SK-N-MC (cell line): ENCODE results near the gene MGAT5.

Experiments
- DNase-seq: peaks from one replicate; pipeline ENCODE4 v3.0.0-alpha.2; 2011; ENCODE audit warnings: low read depth, low spot score
- H3K27ac ChIP-seq: fragments of 200-600 bp; sonication (generic); 2 replicates; pipeline ENCODE4 v1.5.1; 2016; ENCODE audit warnings: mixed run types
- H3K36me3 ChIP-seq: fragments of 200-600 bp; sonication (generic); 2 replicates; pipeline ENCODE4 v1.6.1; 2017; ENCODE audit warnings: antibody characterized with exemption, low read length, mixed read lengths; ENCODE audit not compliant: insufficient read depth
- H3K4me3 ChIP-seq: fragments of 200-600 bp; sonication (generic); 2 replicates; pipeline ENCODE4 v1.5.1; 2016
- H3K9ac ChIP-seq: fragments of 200-600 bp; sonication (generic); 2 replicates; pipeline ENCODE4 v1.8.0; 2017; ENCODE audit warnings: mixed run types, mixed read lengths; ENCODE audit not compliant: insufficient read length
- H3K9me3 ChIP-seq: fragments of 200-600 bp; sonication (generic); 2 replicates; pipeline ENCODE4 v1.6.1; 2017; ENCODE audit warnings: low read depth, mild to moderate bottlenecking, antibody characterized with exemption, low read length, moderate library complexity, mixed read lengths
- EZH2 ChIP-seq: fragments of 200-600 bp; sonication (generic); IDR thresholded peaks from one replicate; pipeline ENCODE4 v1.6.1; 2017; ENCODE audit warnings: antibody characterized with exemption
- FOXP2 ChIP-seq: optimal IDR thresholded peaks from 2 replicates; pipeline ENCODE3; 2011; ENCODE audit warnings: mild to moderate bottlenecking, moderate library complexity; ENCODE audit not compliant: insufficient read depth; ENCODE audit errors: extremely low read length, control extremely low read depth
- POLR2AphosphoS5 ChIP-seq: IDR thresholded peaks from 2 replicates; pipeline ENCODE4 v1.6.1; 2012; ENCODE audit warnings: mild to moderate bottlenecking, low read depth, low read length, borderline replicate concordance

MGAT5 gene

DNA sequence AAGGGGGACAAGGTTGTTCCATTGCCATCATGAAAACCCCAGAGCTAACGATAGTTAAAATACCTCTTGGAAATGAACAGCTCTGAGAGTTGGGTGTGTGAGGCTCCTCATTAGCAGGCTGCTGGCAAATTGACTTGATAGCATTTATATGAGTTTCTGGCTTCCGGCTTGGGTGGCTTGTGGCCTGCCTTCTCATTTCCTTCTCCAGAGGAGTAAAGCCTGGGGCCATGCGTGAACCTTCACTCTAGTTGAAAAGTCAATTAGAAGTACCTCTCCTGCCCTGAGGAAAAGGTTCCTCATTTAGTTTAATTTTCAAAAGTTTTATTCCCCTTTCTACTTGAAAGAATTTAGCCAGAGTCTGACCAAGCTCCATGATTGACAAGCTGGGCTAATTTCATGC, 67.1 kb downstream of the MGAT5 start:
- H3K36me3 ChIP-seq: no peaks in the 10 kb centered on the region
- no peak overlapping the region for H3K27ac ChIP-seq
- DNase-seq: peak; percentile 44
- no peak overlapping the region for H3K4me3 ChIP-seq
- no peaks in the 10 kb centered on the region for H3K9me3 ChIP-seq
- TF ChIP-seq FOXP2 (no peak), EZH2 (no peak), POLR2AphosphoS5 (no peak; the same call in 1 of the 2 replicates)
- H3K9ac ChIP-seq: no peak overlapping the region

DNA sequence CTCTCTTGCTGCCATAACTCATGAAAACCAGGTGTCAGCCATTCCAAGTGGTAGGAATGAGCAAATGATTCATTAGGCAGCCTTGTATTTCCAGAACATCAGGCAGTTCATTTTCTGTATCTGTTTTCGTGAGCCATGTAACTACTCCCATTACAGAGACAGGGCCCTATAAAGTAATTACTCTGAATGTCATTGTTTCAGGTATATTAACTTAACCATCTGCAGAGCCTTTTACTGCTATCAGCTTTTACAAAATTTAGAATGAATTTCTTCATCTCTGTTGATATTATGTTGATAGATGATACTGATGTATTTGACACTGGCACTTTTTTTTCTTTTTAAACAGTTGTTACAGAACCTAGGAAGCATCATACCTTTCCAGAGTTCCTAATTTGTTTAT, 69.9 kb downstream of the MGAT5 start:
- H3K9me3 ChIP-seq: no peaks in the 10 kb centered on the region
- no peak overlapping the region for H3K9ac ChIP-seq
- no peak for DNase-seq

GRCh38 chr2:134324430-134324829, 70.6 kb downstream of the MGAT5 start:
- Histone ChIP-seq H3K9ac (no peak overlapping the region), H3K27ac (no peak overlapping the region), H3K4me3 (no peak overlapping the region), H3K36me3 (no peaks in the 10 kb centered on the region), H3K9me3 (no peaks in the 10 kb centered on the region)
- no peak for DNase-seq
- TF ChIP-seq FOXP2 (no peak), POLR2AphosphoS5 (no peak), EZH2 (no peak)

More for the DNA sequence above, 69.9 kb downstream of the MGAT5 start:
- H3K27ac ChIP-seq: no peak overlapping the region
- no peak overlapping the region for H3K4me3 ChIP-seq
- no peaks in the 10 kb centered on the region for H3K36me3 ChIP-seq
- TF ChIP-seq FOXP2 (no peak), POLR2AphosphoS5 (no peak), EZH2 (no peak)

DNA sequence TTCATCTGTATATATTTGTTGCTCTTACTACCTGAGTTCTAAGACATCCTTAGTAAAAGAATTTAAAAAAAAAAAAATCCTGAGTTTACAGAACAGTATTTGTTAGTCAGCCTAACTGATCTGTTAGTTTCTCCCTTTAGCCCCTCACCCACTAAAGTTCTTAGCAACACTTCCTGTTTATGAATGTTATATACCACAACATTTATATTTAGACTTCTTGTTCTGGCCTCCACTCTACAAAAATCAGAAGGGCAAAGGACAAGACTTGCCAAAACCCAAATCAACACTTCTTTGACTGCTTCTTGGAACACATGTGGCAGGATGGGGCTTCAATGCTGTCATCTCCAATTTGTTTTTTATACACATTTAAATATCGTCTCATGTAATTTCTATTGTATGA, 71.1 kb downstream of the MGAT5 start:
- TF ChIP-seq EZH2 (no peak), FOXP2 (no peak)
- Histone ChIP-seq H3K9me3 (no peaks in the 10 kb centered on the region), H3K4me3 (no peak overlapping the region), H3K9ac (no peak overlapping the region), H3K36me3 (no peaks in the 10 kb centered on the region), H3K27ac (no peak overlapping the region)
- DNase-seq: no peak

- no peak overlapping the region for H3K4me3 ChIP-seq
- no peak for TF ChIP-seq POLR2AphosphoS5
- no peak for TF ChIP-seq EZH2
- TF ChIP-seq FOXP2: no peak
- no peaks in the 10 kb centered on the region for H3K36me3 ChIP-seq
- H3K9ac ChIP-seq: no peak overlapping the region
- no peak for DNase-seq
- H3K27ac ChIP-seq: no peak overlapping the region
- H3K9me3 ChIP-seq: no peaks in the 10 kb centered on the region
These were observed 71.8 kb downstream of the MGAT5 start for GRCh38 chr2:134325696-134326095.

GRCh38 chr2:134327367-134327766, 73.5 kb downstream of the MGAT5 start:
- Histone ChIP-seq H3K9ac (no peak overlapping the region), H3K4me3 (no peak overlapping the region), H3K9me3 (no peaks in the 10 kb centered on the region), H3K36me3 (no peaks in the 10 kb centered on the region), H3K27ac (no peak overlapping the region)
- no peak for TF ChIP-seq EZH2
- TF ChIP-seq FOXP2: no peak
- no peak for TF ChIP-seq POLR2AphosphoS5
- no peak for DNase-seq

GRCh38 chr2:134331081-134331480, 77.2 kb downstream of the MGAT5 start:
- Histone ChIP-seq H3K4me3 (no peak overlapping the region), H3K9ac (no peak overlapping the region), H3K36me3 (no peaks in the 10 kb centered on the region), H3K27ac (no peak overlapping the region), H3K9me3 (no peaks in the 10 kb centered on the region)
- DNase-seq: no peak
- TF ChIP-seq EZH2 (no peak), POLR2AphosphoS5 (no peak), FOXP2 (no peak)

GRCh38 chr2:134333646-134334189, 79.8 kb downstream of the MGAT5 start:
- Histone ChIP-seq H3K36me3 (no peaks in the 10 kb centered on the region), H3K27ac (no peak overlapping the region), H3K4me3 (no peak overlapping the region), H3K9ac (no peak overlapping the region), H3K9me3 (no peaks in the 10 kb centered on the region)
- TF ChIP-seq FOXP2 (no peak), EZH2 (no peak), POLR2AphosphoS5 (no peak)
- DNase-seq: no peak

DNA sequence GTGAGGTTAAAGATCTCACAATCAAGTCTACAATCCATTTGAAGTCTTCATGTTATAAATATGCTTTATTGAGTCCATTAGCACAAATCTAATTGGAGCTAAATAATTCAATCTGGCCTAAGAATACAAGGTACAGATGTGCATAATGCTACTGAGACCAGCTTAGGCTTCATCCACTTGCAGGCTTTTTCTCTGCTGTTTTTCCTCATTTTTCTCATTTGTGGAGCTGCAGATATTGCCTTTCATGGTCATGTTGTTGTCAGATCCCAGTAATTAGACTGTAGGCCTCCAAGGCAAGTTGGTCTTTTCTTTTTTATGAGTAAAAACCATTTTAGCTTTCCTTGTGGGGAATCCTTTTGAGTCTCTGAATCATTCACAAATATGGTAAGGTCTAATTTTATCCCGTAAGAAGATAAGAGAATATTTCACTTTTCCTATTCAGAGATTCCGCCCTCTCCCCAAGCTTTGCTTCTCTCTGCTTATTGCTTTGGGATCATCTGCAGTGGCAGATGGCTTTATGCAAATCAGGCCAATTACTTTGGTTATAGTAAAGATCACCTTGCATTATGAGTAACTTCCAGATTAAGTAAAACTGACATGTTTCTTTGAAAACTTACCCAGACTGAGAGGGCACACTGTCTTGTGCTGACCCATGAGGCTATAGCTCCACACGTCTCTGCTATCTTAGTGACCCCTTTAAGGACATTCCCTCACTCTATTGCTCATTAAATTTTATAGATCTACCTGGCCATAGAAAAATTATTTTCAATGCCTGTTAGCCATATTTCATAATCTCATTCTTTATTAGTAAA, 80.9 kb downstream of the MGAT5 start:
- Histone ChIP-seq H3K36me3 (no peaks in the 10 kb centered on the region), H3K9me3 (no peaks in the 10 kb centered on the region), H3K27ac (no peak overlapping the region), H3K9ac (no peak overlapping the region), H3K4me3 (no peak overlapping the region)
- no peak for DNase-seq
- TF ChIP-seq FOXP2: no peak
- TF ChIP-seq EZH2: no peak
- no peak for TF ChIP-seq POLR2AphosphoS5
